ENCODE measurements around the gene RPL13A.
"Not testable (repeated sequence)": the region's sequence is repeated elsewhere in the genome, so short reads cannot be mapped to it uniquely, and the experiment has no call there.

The RPL13A gene

GRCh38 chr19:49458567-49458903, 28.9 kb upstream of the RPL13A start:
- H3K4me3 ChIP-seq (ENCODE audit: low read depth, low read length), result no peak overlapping the region
- DNase-seq (ENCODE audit: low read depth), result no peak
- TF ChIP-seq CTCF (IDR thresholded peaks at IDR 0.05; ENCODE audit: control insufficient read depth, extremely low read depth, insufficient read depth), result no peak

- DNase-seq (ENCODE audit: low read depth), result no peak
- TF ChIP-seq CTCF (IDR thresholded peaks at IDR 0.05; ENCODE audit: control insufficient read depth, extremely low read depth, insufficient read depth), result no peak
- no peak overlapping the region for H3K4me3 ChIP-seq (ENCODE audit: low read depth, low read length)
Observed at GRCh38 chr19:49459388-49459787, 28.0 kb upstream of the RPL13A start.

GRCh38 chr19:49461130-49461529, 26.3 kb upstream of the RPL13A start:
- not testable (repeated sequence) for DNase-seq (ENCODE audit: low read depth); H3K4me3 ChIP-seq (ENCODE audit: low read depth, low read length)

GRCh38 chr19:49461656-49462055, 25.8 kb upstream of the RPL13A start:
- TF ChIP-seq CTCF (IDR thresholded peaks at IDR 0.05; ENCODE audit: control insufficient read depth, extremely low read depth, insufficient read depth), result no peak
- DNase-seq (ENCODE audit: low read depth), result no peak
- no peak overlapping the region for H3K4me3 ChIP-seq (ENCODE audit: low read depth, low read length)

- TF ChIP-seq CTCF (IDR thresholded peaks at IDR 0.05; ENCODE audit: control insufficient read depth, extremely low read depth, insufficient read depth), result no peak
- no peak for DNase-seq (ENCODE audit: low read depth)
Observed at GRCh38 chr19:49462492-49462891, 24.9 kb upstream of the RPL13A start.

GRCh38 chr19:49463960-49464740, 23.3 kb upstream of the RPL13A start:
- DNase-seq (ENCODE audit: low read depth), result no peak
- no peak overlapping the region for H3K4me3 ChIP-seq (ENCODE audit: low read depth, low read length)
- TF ChIP-seq CTCF (IDR thresholded peaks at IDR 0.05; ENCODE audit: control insufficient read depth, extremely low read depth, insufficient read depth), result no peak

More at GRCh38 chr19:49462492-49462891, 24.9 kb upstream of the RPL13A start:
- H3K4me3 ChIP-seq (ENCODE audit: low read depth, low read length), result no peak overlapping the region

GRCh38 chr19:49465371-49465770, 22.0 kb upstream of the RPL13A start:
- DNase-seq (ENCODE audit: low read depth), result no peak
- TF ChIP-seq CTCF (IDR thresholded peaks at IDR 0.05; ENCODE audit: control insufficient read depth, extremely low read depth, insufficient read depth), result no peak
- no peak overlapping the region for H3K4me3 ChIP-seq (ENCODE audit: low read depth, low read length)

Data from LNCaP clone FGC (cell line).